Activated T-helper 1 cell treated with anti-CD3 and anti-CD28 coated beads, Interleukin-2, amount 50 U/mL, for 16 hours (primary cell): ENCODE data around the gene DNAJC17.
A peak's percentile ranks its signal among the peaks of the same experiment; 100 is the strongest.

Experiments used
- DNase-seq, 2 donors: peaks; one replicate each; pipeline ENCODE4 v3.0.0-alpha.2; 2020; ENCODE audit warnings: low read depth in 1 of 2, low spot score in 1 of 2

Gene DNAJC17

GRCh38 chr15:40767838-40768500 is 39.3 kb downstream of the DNAJC17 start:
- no peak for DNase-seq

- no peak for DNase-seq
Observed at GRCh38 chr15:40766906-40767837, 40.1 kb downstream of the DNAJC17 start.

- DNase-seq, result no peak
Observed at GRCh38 chr15:40766194-40766815, 41.0 kb downstream of the DNAJC17 start.

- no peak for DNase-seq
Observed at GRCh38 chr15:40764629-40765103, 42.6 kb downstream of the DNAJC17 start.

- peak; percentile 34 to 61 for DNase-seq
Observed at GRCh38 chr15:40763801-40764628, 43.3 kb downstream of the DNAJC17 start, which contains the start of gene GCHFR. TSS of gene GCHFR (plus strand) at chr15:40764068. CDS start at chr15:40764181, 113 bp downstream.

GRCh38 chr15:40762919-40763800 is 44.1 kb downstream of the DNAJC17 start:
- DNase-seq, result peak in 1 of 2 donors; percentile 26

GRCh38 chr15:40759961-40760360 is 47.3 kb downstream of the DNAJC17 start:
- DNase-seq, result no peak

GRCh38 chr15:40756938-40757337 is 50.3 kb downstream of the DNAJC17 start:
- no peak for DNase-seq

GRCh38 chr15:40755812-40756208 is 51.5 kb downstream of the DNAJC17 start:
- no peak for DNase-seq

- peak; percentile 83 to 89 for DNase-seq
Observed at GRCh38 chr15:40754883-40755811, 52.1 kb downstream of the DNAJC17 start, which contains the start of gene RMDN3. TSS of gene RMDN3 (minus strand) at chr15:40755254. CDS start at chr15:40754783, 471 bp downstream.

- DNase-seq, result peak in 1 of 2 donors; percentile 11
Observed at GRCh38 chr15:40754574-40754882, 52.7 kb downstream of the DNAJC17 start.

GRCh38 chr15:40751745-40752144 is 55.5 kb downstream of the DNAJC17 start:
- no peak for DNase-seq

- DNase-seq, result no peak
Observed at GRCh38 chr15:40750885-40751284, 56.4 kb downstream of the DNAJC17 start.

GRCh38 chr15:40749151-40749630 is 58.1 kb downstream of the DNAJC17 start:
- no peak for DNase-seq

- no peak for DNase-seq
Observed at GRCh38 chr15:40747685-40748631, 59.3 kb downstream of the DNAJC17 start.

- no peak for DNase-seq
Observed at GRCh38 chr15:40746916-40747418, 60.3 kb downstream of the DNAJC17 start.

- DNase-seq, result no peak
Observed at GRCh38 chr15:40744815-40745152, 62.5 kb downstream of the DNAJC17 start.
